Prostate gland (tissue), 2 donors: ENCODE measurements around the gene PLCG2.

Experiments
- POLR2A ChIP-seq: fragments of 450-650 bp; IDR thresholded peaks from one replicate; pipeline ENCODE4 v1.6.1; 2016; ENCODE audit warnings: antibody characterized with exemption, mild to moderate bottlenecking
- POLR2AphosphoS5 ChIP-seq: sonication (generic); formaldehyde crosslinking; IDR thresholded peaks from one replicate; pipeline ENCODE4 v1.6.1; 2017; ENCODE audit warnings: antibody characterized with exemption
- TF ChIP-seq, protein P1 (sequence below), 4 experiments: fragments of 200-600 bp in 2 of 4; fragments of 450-650 bp in 2 of 4; sonication (generic) in 2 of 4; IDR thresholded peaks; 1 replicate in 3 of 4; 2 replicates in 1 of 4; pipeline ENCODE4 v1.5.1; 2016 to 2019; ENCODE audit warnings: antibody characterized with exemption in 4 of 4, mild to moderate bottlenecking in 2 of 4, moderate library complexity in 2 of 4

DNA sequence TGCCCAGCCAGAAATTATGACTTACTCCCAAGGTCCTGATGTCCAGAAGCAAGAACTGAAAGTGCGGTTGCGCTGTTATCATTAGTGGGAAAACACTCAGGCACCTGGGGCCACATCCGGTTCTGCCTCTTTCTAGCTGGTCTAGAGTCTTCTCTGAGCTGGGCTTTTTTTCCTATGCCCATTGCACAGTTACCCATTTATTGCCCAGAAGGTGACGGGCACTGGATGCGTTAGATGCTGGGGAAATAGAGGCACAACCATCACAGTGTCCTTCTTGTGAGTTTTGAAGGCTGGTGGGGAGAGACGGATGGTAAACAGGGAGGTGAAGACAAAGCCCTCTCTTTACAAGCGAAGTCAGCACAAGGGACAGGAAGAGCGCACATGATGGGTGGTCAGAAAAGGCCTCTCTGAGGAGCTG is 37.7 kb downstream of the PLCG2 start:
- TF ChIP-seq POLR2AphosphoS5 = no peak
- TF ChIP-seq, protein P1, sequence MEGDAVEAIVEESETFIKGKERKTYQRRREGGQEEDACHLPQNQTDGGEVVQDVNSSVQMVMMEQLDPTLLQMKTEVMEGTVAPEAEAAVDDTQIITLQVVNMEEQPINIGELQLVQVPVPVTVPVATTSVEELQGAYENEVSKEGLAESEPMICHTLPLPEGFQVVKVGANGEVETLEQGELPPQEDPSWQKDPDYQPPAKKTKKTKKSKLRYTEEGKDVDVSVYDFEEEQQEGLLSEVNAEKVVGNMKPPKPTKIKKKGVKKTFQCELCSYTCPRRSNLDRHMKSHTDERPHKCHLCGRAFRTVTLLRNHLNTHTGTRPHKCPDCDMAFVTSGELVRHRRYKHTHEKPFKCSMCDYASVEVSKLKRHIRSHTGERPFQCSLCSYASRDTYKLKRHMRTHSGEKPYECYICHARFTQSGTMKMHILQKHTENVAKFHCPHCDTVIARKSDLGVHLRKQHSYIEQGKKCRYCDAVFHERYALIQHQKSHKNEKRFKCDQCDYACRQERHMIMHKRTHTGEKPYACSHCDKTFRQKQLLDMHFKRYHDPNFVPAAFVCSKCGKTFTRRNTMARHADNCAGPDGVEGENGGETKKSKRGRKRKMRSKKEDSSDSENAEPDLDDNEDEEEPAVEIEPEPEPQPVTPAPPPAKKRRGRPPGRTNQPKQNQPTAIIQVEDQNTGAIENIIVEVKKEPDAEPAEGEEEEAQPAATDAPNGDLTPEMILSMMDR (IDR thresholded peaks at IDR 0.05) = no peak
- no peak for TF ChIP-seq POLR2A
